MM.1S (cell line): ENCODE measurements around the gene EFCAB12.

Source experiments
- EZH2 ChIP-seq: fragments of 300-600 bp; sonication (generic); optimal IDR thresholded peaks from 2 replicates; pipeline ENCODE3; 2017; ENCODE audit warnings: low read depth, mild to moderate bottlenecking, antibody characterized with exemption, low read length, mixed read lengths
- EZH2phosphoT487 ChIP-seq: fragments of 300-600 bp; sonication (generic); IDR thresholded peaks from 2 replicates; pipeline ENCODE4 v1.6.1; 2018; ENCODE audit warnings: antibody characterized with exemption, low read length
- TF ChIP-seq, protein P1 (sequence below): fragments of 300-600 bp; sonication (generic); IDR thresholded peaks from 2 replicates; pipeline ENCODE4 v1.5.1; 2016; ENCODE audit warnings: antibody characterized with exemption, low read length, mixed read lengths

- TF ChIP-seq, protein P1, sequence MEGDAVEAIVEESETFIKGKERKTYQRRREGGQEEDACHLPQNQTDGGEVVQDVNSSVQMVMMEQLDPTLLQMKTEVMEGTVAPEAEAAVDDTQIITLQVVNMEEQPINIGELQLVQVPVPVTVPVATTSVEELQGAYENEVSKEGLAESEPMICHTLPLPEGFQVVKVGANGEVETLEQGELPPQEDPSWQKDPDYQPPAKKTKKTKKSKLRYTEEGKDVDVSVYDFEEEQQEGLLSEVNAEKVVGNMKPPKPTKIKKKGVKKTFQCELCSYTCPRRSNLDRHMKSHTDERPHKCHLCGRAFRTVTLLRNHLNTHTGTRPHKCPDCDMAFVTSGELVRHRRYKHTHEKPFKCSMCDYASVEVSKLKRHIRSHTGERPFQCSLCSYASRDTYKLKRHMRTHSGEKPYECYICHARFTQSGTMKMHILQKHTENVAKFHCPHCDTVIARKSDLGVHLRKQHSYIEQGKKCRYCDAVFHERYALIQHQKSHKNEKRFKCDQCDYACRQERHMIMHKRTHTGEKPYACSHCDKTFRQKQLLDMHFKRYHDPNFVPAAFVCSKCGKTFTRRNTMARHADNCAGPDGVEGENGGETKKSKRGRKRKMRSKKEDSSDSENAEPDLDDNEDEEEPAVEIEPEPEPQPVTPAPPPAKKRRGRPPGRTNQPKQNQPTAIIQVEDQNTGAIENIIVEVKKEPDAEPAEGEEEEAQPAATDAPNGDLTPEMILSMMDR = no peak
- TF ChIP-seq EZH2 (no peak), EZH2phosphoT487 (no peak)
These were observed 31.7 kb upstream of the EFCAB12 start for GRCh38 chr3:129460155-129460554.
